Gastrocnemius medialis (tissue), 4 donors: ENCODE measurements around the gene AADACL3.

Experiments
- CTCF ChIP-seq, 5 experiments: fragments of 450-650 bp in 3 of 5; fragments of 200-600 bp in 2 of 5; sonication (generic) in 2 of 5; IDR thresholded peaks in 4 of 5; conservative IDR thresholded peaks in 1 of 5; 1 replicate in 4 of 5; 2 replicates in 1 of 5; pipeline ENCODE4 v1.5.1; 2016 to 2019; ENCODE audit warnings: antibody characterized with exemption in 5 of 5, mild to moderate bottlenecking in 3 of 5, moderate library complexity in 3 of 5
- POLR2A ChIP-seq, 2 donors: fragments of 450-650 bp; IDR thresholded peaks; one replicate each; pipeline ENCODE4 v1.6.1; 2017; ENCODE audit warnings: antibody characterized with exemption in 2 of 2, mild to moderate bottlenecking in 2 of 2, moderate library complexity in 2 of 2

DNA sequence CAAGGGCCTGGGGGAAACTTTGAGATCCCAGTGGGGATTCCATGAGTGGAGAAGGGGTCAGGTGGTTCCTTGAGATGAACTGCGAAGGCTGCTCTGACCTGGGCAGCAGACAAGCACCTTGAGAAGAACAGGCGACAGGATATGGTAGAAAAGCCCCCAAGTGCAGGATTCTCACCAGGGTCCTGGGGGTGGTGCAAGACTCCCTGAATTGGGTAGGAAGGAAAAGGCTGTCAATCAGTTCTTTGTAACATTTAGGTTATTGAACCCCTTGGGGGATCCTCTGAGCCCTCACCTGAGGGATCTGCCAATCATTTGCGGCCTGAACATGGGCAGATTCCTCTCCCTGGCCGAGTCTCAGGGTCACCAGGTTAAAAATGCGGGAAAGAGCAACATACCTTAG lies 55.3 kb downstream of the AADACL3 start:
- TF ChIP-seq CTCF (IDR thresholded peaks at IDR 0.05 in 4 of 5, conservative IDR thresholded peaks at IDR 0.05 in 1 of 5) = no peak
- no peak for TF ChIP-seq POLR2A (IDR thresholded peaks at IDR 0.05)
